Right hindlimb (tissue), 1 donor: ENCODE results near the gene CDKN1C.

Experiments
- DNase-seq: peaks from one replicate; pipeline ENCODE4 v3.0.0-alpha.2; 2018

CDKN1C gene

DNA sequence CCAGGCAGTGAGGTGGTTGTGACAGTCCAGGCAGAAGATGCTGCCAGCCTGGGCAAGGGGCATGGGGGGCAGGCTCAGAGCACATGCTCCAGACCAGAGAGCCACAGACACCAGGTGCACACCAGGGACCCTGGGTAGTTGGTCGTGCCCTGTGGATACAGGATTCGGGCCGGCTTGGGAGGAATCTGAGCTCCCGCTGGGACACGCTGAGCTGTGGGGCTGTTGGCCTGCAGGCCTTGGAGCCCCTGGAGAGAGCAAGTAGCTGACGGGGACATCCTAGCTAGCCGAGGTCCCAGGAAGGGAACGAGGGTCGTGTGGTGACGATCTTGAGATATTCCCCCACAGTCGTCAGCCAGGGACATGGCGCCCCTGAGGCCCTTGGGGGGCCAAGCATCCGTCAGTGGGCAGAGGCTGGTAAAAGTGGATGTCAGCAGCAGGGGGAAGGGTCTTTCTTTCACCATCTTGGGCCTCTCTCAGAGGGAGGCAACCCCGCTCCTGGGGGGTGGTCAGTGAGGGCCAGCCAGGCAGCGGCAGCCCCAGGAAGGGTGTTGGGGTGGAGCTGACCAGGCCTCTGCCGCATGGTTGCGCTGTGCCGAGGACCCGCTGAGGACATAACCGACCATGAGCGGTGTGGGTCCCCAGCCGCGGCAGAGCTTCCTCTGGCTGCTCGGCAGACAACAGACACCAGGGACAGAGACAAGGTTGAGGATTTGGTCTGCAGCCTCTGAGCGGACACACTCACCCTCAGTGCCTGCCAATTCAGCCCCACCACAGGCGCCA is 44.0 kb downstream of the CDKN1C start:
- DNase-seq, result no peak

DNA sequence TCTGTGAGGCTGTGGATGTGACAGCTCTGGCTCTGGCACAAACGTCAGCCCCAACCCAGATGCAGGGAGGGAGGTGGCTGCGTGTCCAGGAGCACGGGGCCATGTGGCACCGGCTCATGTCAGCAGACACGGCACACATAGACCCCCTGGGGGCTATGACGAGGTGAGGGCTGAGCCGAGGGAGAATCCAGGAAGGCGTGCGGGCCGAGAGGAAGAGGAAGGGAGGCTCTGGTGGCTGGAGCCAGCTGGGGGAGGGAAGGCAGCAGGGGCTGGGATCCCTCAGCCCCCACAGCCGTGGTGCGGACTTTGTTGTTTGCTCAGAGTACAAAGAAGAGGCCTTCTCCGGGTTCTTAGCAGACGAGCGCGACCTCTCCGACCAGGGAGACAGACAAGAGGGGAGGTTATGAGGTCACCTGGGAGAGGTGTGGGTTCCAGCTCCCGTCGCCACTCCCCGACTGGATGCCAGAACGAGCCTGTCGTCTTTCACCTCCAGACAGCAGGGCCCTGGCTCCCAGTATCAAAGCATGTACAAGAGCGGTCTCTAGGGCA is 46.1 kb downstream of the CDKN1C start:
- DNase-seq, result no peak

DNA sequence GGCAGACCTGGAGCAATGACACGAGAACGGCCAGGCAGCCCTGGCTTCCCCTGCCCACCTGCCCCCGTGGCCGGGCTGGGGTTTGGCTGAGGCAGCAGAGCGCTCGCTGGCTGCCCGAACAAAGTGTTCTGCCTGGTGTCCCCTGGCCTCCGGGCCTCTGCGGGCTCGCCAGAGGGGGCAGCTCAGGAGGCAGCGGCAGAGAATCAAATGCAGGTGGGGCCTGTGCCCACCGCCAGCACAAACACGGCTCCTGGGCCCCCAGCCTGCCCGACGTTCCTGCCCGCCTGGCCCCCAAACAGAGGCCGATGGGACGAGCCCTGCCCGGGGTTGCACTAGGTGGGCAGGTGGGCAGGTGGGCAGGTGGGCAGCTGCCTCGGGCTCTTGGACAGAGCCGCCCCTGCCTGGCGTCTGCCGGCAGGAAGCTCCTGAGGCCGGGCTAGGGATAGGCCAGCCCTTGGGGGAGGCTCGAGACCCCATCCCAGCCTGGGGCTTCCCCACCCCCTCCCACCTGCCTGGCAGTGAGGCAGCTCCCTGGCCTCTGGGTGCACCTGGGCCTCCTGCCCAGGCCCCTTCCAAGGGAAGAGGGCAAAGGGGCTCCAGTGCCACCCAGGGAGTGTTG is 46.8 kb downstream of the CDKN1C start:
- DNase-seq, result no peak

DNA sequence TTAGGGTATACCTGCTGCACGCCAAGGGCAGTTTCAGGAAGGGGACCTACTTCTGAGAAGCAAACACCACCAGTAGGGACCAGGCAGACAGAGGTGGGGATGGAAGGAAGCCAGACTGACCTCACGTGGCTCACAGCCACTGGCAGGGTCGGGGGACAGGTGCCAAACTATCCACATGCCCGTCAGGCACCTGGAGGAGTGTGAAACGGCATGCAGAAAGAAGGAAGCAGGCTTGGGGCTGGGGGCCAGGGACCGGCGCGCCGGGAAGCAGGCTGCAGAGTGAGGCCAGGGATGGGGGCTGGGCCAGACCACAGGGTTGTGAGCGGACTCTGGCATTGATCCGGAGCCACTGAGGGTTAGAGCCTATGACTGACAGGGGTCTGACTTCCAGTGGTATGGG is 47.5 kb downstream of the CDKN1C start:
- no peak for DNase-seq

DNA sequence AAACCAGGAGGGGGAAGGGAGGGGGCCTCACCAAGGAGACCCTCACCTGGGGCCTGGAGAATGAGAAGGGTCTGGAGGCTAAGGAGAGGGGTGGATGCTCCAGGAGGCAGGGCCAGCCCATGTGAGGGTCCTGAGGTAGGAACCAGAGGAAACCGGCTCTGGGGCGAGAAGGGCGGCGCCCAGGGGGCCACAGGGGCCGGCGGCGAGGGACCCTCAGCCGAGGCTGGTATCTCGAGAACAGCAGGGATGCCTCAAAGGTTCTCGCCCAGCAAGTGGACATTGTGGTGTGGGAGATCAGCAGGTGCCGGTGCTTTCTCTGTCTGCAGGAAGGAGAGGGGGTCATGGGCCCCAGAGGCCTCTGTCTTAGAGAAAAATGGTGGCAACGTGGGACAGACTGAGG is 47.9 kb downstream of the CDKN1C start:
- DNase-seq, result no peak

DNA sequence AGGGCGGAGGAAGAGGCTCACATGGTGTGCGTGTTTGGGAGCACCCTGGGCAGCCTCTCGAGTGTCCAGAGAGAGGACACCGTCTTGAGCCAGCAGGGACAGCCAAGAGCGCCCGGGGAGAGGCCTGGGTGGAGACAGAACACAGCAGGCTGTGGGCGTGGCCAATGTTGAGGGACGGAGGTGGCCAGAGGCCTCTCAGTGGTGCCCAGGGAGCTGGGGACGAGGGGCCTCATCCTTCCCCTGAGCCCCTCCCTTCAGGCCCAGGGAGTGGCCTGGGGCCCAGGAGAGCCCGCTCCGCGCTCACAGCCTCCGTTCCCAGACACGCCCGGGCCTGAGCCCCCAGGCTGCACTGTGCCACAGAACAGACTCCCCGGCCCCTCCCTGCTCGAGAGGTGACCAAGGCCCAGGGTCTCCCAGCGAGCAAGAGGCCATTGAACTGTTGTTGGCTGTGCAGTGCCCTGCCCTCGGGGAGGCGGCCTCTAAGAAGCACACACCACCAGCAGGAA is 48.4 kb downstream of the CDKN1C start:
- peak; percentile 77 for DNase-seq

DNA sequence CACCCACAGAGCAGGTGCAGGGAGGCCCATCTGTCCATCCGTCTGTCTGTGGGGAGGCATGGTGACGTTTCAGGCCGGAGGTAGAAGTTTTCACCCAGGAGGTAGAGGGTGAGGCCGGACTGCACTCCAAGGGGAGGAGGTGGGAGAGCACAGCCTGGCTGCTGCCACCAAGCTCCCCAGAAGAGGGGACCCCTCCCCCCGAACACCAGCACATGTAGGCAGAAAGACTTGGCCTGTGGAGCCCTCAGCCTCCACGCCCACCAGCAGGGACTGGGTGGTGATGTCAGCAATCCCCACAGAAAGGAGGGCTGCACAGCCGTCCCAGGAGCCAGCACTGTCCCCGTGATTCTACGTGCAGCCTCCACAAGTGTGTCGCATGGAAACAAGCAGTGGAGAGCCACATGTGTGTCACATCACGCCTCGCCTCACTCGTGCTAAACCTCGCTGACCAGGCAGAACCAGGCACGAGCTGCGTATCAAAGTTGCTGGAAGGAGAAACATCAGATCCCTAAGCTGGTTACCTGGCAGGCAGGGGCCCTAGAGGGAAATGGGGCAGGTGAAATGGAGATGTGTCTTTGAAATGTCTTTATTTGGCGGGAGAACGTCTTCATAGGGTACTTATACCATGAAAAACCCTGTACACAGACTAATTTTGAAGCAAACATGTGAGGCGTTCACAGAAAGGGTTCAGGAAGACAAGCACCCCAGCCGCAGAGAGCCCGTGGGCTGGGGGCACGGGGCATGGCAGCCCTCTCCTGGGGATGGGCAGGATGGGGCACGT is 49.1 kb downstream of the CDKN1C start:
- no peak for DNase-seq

DNA sequence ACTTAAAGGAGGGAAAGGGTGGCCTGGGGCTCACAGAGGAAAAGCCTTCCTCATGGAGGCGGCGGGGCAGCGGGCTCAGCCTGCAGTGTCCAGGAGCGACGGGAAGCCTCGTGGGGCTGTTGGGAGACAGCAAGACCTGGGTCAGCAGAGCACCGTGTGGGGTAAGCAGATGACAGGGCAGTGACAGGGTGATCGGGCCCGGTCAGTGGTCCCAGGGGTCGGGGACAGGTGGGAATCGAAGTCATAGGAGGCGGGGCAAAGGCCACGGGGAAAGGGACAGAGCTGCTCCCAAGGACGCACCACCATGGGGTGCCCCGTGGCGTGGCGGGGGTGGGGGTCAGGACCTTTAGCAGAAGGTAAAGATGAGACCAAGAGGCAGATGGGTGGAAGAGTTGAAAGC is 49.8 kb downstream of the CDKN1C start:
- DNase-seq, result no peak

DNA sequence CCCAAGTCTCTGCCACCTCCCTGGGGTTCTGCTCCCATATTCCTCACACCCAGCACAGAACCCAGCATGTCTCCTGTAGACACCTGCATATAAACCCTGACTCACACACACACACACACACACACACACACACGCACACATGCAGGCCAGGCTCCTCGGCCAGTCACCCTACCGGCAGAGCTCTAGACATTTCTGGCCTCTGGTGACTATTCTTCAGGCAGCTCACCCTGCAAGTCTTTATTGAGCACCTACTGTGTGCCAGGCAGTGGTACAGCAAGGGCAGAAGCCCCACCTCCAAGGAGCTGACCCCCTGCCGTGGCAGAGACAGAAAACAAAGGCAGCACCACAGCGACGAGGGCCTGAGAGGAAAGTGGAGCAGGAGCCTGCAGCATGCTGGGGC is 50.3 kb downstream of the CDKN1C start:
- no peak for DNase-seq

DNA sequence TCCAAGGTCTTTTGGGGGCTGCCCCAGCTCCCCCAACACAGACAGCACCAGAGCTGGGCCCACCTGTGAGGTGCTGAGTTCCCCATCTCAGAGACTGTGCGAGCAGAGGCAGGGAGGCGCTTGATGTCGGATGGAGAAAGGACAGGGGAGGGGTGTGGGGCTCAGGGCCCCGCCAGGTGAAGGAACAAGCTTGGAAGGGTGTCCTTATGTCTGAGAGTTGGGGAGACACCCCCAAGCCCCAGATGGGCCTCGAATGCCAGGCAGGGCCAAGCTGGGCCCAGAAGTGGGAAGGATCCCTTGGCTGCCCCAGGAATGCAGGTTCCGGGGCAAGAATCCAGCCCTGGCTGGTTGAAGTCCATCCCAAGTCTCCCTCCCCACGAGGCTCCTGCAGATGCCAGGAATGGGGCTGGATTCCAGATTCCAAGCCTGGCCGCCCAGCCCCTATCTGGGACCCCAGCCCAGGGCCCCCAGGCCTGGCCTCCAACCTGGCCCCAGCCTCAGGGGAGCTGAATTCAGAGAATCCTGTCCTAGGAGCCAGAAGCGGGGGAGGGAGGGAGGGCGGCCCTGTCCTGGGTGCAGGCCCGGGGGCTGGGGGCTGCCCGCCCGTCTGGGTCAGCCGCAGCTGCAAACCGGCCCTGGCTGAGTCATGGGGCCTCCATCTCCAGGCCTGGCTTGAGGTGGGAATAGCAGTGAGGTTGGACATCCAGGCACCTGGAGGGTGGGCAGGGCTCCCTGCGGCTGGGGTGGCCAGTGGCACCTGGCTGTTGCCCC is 50.9 kb downstream of the CDKN1C start:
- peak; percentile 61 for DNase-seq

DNA sequence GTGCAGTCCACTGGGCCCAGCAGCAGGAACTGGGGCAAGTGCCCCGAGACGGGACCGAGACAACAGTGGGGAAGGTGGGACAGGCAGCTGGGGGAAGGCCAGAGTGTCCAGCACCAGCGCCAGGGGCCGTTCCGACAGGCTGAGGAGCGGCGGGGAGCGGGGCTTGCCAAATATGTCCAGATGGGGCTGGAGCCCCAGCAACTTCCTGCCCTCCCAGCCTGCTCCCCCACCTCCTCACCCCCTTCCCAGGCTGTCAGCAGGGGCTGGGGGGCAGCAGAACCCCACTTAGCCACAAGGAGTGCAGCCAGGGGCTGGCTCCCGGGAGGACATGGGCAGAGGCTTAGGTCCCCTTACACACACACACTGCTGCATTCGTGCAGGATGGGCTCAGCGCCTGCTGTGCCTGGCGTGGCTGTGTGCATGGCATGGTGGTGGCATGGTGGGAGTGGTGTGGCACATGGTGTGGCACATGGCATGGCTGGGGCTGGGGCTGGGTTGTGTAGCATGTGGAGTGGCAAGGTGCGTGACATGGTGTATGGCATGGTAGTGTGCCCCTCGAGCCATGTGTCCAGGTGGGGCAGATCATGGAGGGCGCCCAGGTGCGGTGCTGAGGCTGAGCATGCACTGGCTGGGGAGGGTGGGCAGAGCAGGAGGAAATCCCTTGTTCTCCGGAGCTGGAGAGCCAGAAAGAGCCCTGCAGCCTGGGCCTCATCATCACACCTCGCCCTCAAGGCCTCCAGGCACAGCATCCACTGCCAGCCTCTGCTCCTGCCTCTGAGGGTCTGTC is 51.7 kb downstream of the CDKN1C start:
- DNase-seq, result no peak
